Heart right ventricle (tissue), 16 donors: ENCODE results near the gene SMARCA2. TPM values are rescaled to one million over a fixed set of nuclear protein-coding genes. Genes with fewer than 3 reads are reported as not detected.
A peak's percentile ranks its signal among the peaks of the same experiment; 100 is the strongest.

Experiments used
- ATAC-seq, 8 donors: fragments of 200-7000 bp; cut with Tn5 transposase; one replicate each; pipeline ENCODE4 v1.9.1; 2020; ENCODE audit warnings: mild to moderate bottlenecking in 8 of 8, moderate library complexity in 8 of 8, moderate number of reproducible peaks in 1 of 8
- DNase-seq, 2 donors: peaks; one replicate each; pipeline ENCODE4 v3.0.0-alpha.2; 2020
- H3K27ac ChIP-seq, 10 donors: fragments of 200-600 bp; sonication (generic) in 2 of 10; one replicate each; pipeline versions ENCODE4 v1.5.0 to v1.8.0; 2020 to 2022; ENCODE audit warnings: mild to moderate bottlenecking in 3 of 10
- H3K27me3 ChIP-seq, 7 donors: fragments of 200-600 bp; one replicate each; pipeline ENCODE4 v1.8.0; 2021 to 2022; ENCODE audit warnings: mild to moderate bottlenecking in 2 of 7
- H3K36me3 ChIP-seq, 9 donors: fragments of 200-600 bp; sonication (generic) in 1 of 9; one replicate each; pipeline versions ENCODE4 v1.5.0 to v1.8.0; 2020 to 2022; ENCODE audit warnings: mild to moderate bottlenecking in 2 of 9
- H3K4me1 ChIP-seq, 9 donors: fragments of 200-600 bp; sonication (generic) in 1 of 9; one replicate each; pipeline versions ENCODE4 v1.5.0 to v1.8.0; 2020 to 2022; ENCODE audit warnings: mild to moderate bottlenecking in 4 of 9
- H3K4me3 ChIP-seq, 10 donors: fragments of 200-600 bp; sonication (generic) in 2 of 10; one replicate each; pipeline versions ENCODE4 v1.5.0 to v1.8.0; 2020 to 2022; ENCODE audit warnings: mild to moderate bottlenecking in 7 of 10, moderate library complexity in 2 of 10
- H3K9me3 ChIP-seq, 11 donors: fragments of 200-600 bp in 10 of 11; sonication (generic) in 2 of 11; one replicate each; pipeline versions ENCODE4 v1.5.0 to v1.8.0; 2013 to 2022; ENCODE audit warnings: mild to moderate bottlenecking in 2 of 11, control low read depth in 1 of 11, moderate library complexity in 1 of 11
- CTCF ChIP-seq, 9 donors: fragments of 200-600 bp; sonication (generic) in 2 of 9; IDR thresholded peaks; one replicate each; pipeline versions ENCODE4 v1.5.0 to v1.8.0; 2021 to 2022; ENCODE audit warnings: antibody characterized with exemption in 9 of 9, mild to moderate bottlenecking in 5 of 9, moderate library complexity in 1 of 9
- WGBS, 2 donors: extraction: QIAGEN DNeasy Blood & Tissue Kit; methylation state at CpG; one replicate each; pipeline ENCODE4 v1.1.7; 2013; ENCODE audit warnings: inconsistent platforms in 1 of 2; 5-methylcytosine and 5-hydroxymethylcytosine counted together
- intact Hi-C, 10 donors: fragments of 100-400 bp; cut with DNase I; formaldehyde crosslinking; loops; one replicate each; pipeline versions ENCODE4 v1.11.1 to v1.14.2; 2022
- polyA plus RNA-seq, 2 donors: library from polyadenylated mRNA; stranded (reverse); fragments of 200-250 nt; gene quantifications; one replicate each; pipeline ENCODE4 v1.2.3, GENCODE V29; 2013
- total RNA-seq, 10 donors: library from RNA; stranded (reverse); fragmentation: NEBNext Ultra II Directional in 3 of 10; extraction: Animal tissue kit (Norgen Biotek cat#: 25700) in 3 of 10; gene quantifications; one replicate each; pipeline versions ENCODE4 v1.2.1 to v1.2.4, GENCODE V29; 2021 to 2023
- donor health status: Arrhythmogenic right ventricular cardiomyopathy.
- donor health status: ischemic (EF 13 %, LVEDD 7.1; RV severe dilation, severe dysfunction).
- donor health status: healthy with polysubstance abuse.
- donor health status: DM: no; HTN: yes; CAD: no.
- donor health status: DM: no; HTN: no; CAD: no.
- donor health status: ischemic (EF 25% LVEDD 6.9; RV normal size, moderate dysfunction).
- donor health status: ischemic (EF 25% LVEDD 5.7; RV mildly dilated, moderate dysfunction).
- donor health status: healthy.
- donor health status: DM: yes; HTN: yes; CAD: no.
- donor health status: Ischemic cardiomyopathy.
- donor health status: ischemic (EF 35%, LVEDD 5.7; RV mildly dilated, moderate dysfunction).
- donor health status: nonischemic (EF 11% LVEDD 7.7; RV severe dilation, severe dysfunction).
- donor health status: DM: yes; HTN: yes; CAD: no.
- donor health status: PGD.
- donor health status: ischemic (EF 29% LVEDD 5.4; RV normal size, mild dysfunction).
- donor health status: nonischemic (EF 23%, LVEDD 6.1; RV moderate dilation, normal function).

The SMARCA2 gene
- total and polyA plus RNA-seq, 12 donors, result 26.5 to 140 (median 105) TPM

- ATAC-seq, result no peak
- Histone ChIP-seq H3K4me1 (no peaks in the 10 kb centered on the region), H3K9me3 (peaks cover 0 to 19% (median 0%) of the 10 kb centered on the region in 11 donors), H3K36me3 (peaks cover 0 to 43% (median 1%) of the 10 kb centered on the region in 9 donors), H3K27ac (no peak overlapping the region), H3K27me3 (no peaks in the 10 kb centered on the region), H3K4me3 (no peak overlapping the region)
- TF ChIP-seq CTCF (IDR thresholded peaks at IDR 0.05), result no peak
- no peak for DNase-seq
- 93 to 98% methylated on average over 7 of the region's 7 CpGs for WGBS, 2 donors
- intact Hi-C loops, result loop anchor here in 1 of 10 donors (10.0 kb wide), 1 partner anchor 55 kb away; no protein-coding TSS in a partner anchor
These were observed 185.1 kb downstream of the SMARCA2 start for GRCh38 chr9:2199999-2200796.

DNA sequence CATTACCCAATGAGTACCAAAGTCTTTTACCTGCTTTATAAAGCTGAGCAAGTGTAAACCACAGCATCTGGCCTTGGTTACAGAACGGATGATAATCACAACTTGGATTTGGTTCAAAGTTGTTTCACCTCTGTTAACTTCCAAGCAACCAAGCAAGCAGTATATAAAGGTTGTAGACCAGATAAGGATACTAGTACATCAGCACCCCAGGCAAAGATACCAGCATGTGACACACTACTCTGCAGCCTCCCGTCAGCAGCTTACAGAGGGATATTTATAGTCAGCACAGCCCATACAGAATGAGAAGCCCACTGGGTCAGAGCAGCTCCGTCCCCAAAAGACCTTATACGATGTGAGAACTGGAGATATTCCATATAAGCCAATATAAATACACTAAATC lies 193.3 kb downstream of the SMARCA2 start:
- peak in 1 of 2 donors; percentile 48 for DNase-seq
- WGBS, 2 donors, result 47 to 55% methylated on average over 4 of the region's 4 CpGs
- Histone ChIP-seq H3K27ac (peak overlapping the region in 2 of 10 donors; percentile 29 to 35), H3K27me3 (no peaks in the 10 kb centered on the region), H3K4me3 (no peak overlapping the region), H3K36me3 (no peaks in the 10 kb centered on the region), H3K9me3 (peaks cover 0 to 3% (median 0%) of the 10 kb centered on the region in 11 donors), H3K4me1 (peaks cover 0 to 17% (median 2%) of the 10 kb centered on the region in 9 donors)
- peak; percentile 76 to 99 (median 98) for ATAC-seq
- intact Hi-C loops, result loop anchor here in 1 of 10 donors (10.0 kb wide), 1 partner anchor 64 kb away; no protein-coding TSS in a partner anchor
- TF ChIP-seq CTCF (IDR thresholded peaks at IDR 0.05), result no peak

- DNase-seq, result no peak
- no peaks in the 10 kb centered on the region for H3K9me3 ChIP-seq
- peaks cover 0 to 17% (median 5%) of the 10 kb centered on the region in 9 donors for H3K4me1 ChIP-seq
- H3K27ac ChIP-seq, result peak overlapping the region in 1 of 10 donors; percentile 54
- no peak for ATAC-seq
- H3K27me3 ChIP-seq, result no peaks in the 10 kb centered on the region
- TF ChIP-seq CTCF (IDR thresholded peaks at IDR 0.05), result no peak
- no peak overlapping the region for H3K4me3 ChIP-seq
- intact Hi-C loops, result loop anchor here in 1 of 10 donors (10.0 kb wide), 1 partner anchor 64 kb away; no protein-coding TSS in a partner anchor
- no peaks in the 10 kb centered on the region for H3K36me3 ChIP-seq
These were observed 193.8 kb downstream of the SMARCA2 start for GRCh38 chr9:2208991-2209390.

- intact Hi-C loops, result loop anchor here in 1 of 10 donors (10.0 kb wide), 1 partner anchor 65 kb away; no protein-coding TSS in a partner anchor
- H3K4me1 ChIP-seq, result peaks cover 0 to 17% (median 7%) of the 10 kb centered on the region in 9 donors
- H3K27ac ChIP-seq, result peak overlapping the region in 1 of 10 donors; percentile 54
- no peaks in the 10 kb centered on the region for H3K9me3 ChIP-seq
- no peaks in the 10 kb centered on the region for H3K36me3 ChIP-seq
- no peak overlapping the region for H3K4me3 ChIP-seq
- no peaks in the 10 kb centered on the region for H3K27me3 ChIP-seq
- ATAC-seq (no peak), DNase-seq (no peak)
- no peak for TF ChIP-seq CTCF (IDR thresholded peaks at IDR 0.05)
- WGBS, 2 donors, result 33 to 40% methylated on average over 2 of the region's 2 CpGs
These were observed 194.3 kb downstream of the SMARCA2 start for GRCh38 chr9:2209400-2209799.
